ENCODE measurements around the gene ZSWIM4.

Gene ZSWIM4

GRCh38 chr19:13869281-13869680, 74.0 kb downstream of the ZSWIM4 start:
- no peak overlapping the region for H3K4me3 ChIP-seq (ENCODE audit: low read length)
- DNase-seq (ENCODE audit: low read depth), result no peak
- no peak for TF ChIP-seq CTCF (IDR thresholded peaks at IDR 0.05; ENCODE audit: insufficient read depth, low read depth, low read length, missing control alignments)

- no peak overlapping the region for H3K4me3 ChIP-seq (ENCODE audit: low read length)
- TF ChIP-seq CTCF (IDR thresholded peaks at IDR 0.05; ENCODE audit: insufficient read depth, low read depth, low read length, missing control alignments), result no peak
- DNase-seq (ENCODE audit: low read depth), result no peak
These were observed 75.6 kb downstream of the ZSWIM4 start for GRCh38 chr19:13870873-13871272.

GRCh38 chr19:13872339-13872694, 77.1 kb downstream of the ZSWIM4 start:
- no peak for TF ChIP-seq CTCF (IDR thresholded peaks at IDR 0.05; ENCODE audit: insufficient read depth, low read depth, low read length, missing control alignments)
- no peak for DNase-seq (ENCODE audit: low read depth)
- no peak overlapping the region for H3K4me3 ChIP-seq (ENCODE audit: low read length)

- TF ChIP-seq CTCF (IDR thresholded peaks at IDR 0.05; ENCODE audit: insufficient read depth, low read depth, low read length, missing control alignments), result peak; percentile 20
- no peak for DNase-seq (ENCODE audit: low read depth)
- peak overlapping the region; percentile 20 for H3K4me3 ChIP-seq (ENCODE audit: low read length)
These were observed 77.6 kb downstream of the ZSWIM4 start for GRCh38 chr19:13872695-13873389.

DNA sequence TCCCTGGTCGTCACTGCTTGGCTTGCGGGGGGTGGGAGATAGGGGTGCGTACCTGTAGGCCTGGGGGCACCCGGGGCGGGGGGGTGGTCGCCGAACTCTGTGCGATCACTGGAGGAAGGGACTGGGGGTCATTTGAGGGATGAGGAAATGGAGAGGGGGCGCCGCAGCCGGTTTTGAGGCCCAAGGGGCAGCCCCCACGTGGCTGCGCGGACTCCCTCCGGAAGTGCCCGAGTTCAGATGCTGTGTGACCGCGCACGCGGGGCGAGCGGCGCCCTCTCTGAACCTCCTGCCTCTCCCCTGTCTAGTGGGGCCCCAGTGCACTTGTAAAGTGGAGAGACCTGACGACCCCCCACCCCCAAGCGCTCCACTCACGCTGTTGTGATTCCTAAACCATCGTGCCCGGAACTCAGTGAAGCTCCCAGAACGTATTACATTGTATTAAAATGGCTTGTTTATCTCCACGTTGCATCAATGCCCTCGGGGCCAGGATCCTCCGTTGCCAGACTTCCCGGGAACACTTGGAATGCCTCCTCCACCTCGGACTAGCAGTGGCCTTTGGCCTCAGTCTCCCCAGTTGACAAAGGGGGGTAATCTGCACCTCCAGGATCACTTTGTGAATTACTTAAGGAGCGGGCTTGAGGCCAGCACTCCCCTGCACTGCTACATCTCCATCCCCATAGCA, 78.7 kb downstream of the ZSWIM4 start:
- DNase-seq (ENCODE audit: low read depth), result no peak
- H3K4me3 ChIP-seq (ENCODE audit: low read length), result no peak overlapping the region
- TF ChIP-seq CTCF (IDR thresholded peaks at IDR 0.05; ENCODE audit: insufficient read depth, low read depth, low read length, missing control alignments), result no peak

- H3K4me3 ChIP-seq (ENCODE audit: low read length), result no peak overlapping the region
- no peak for DNase-seq (ENCODE audit: low read depth)
- no peak for TF ChIP-seq CTCF (IDR thresholded peaks at IDR 0.05; ENCODE audit: insufficient read depth, low read depth, low read length, missing control alignments)
These were observed 80.6 kb downstream of the ZSWIM4 start for GRCh38 chr19:13875824-13876223.

DNA sequence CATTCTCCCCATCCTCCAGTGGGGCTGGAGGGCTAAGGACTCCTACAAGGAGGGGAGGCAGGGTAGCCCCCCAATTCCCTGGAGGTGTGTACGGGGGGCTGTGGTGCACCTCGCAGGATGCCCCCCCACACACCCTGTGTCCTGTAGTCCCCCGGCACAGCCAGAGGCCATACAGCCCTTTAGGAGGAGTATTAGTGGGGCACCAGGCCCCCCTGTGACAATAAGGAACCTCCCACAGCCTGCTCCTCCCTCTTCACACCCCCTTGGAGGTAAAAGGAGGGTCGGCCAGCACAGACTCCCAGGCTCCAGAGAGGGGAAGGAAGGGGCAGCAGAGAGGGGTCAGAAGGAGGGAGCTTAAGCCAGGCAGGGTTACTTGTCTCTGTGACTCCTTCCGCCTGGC, 81.6 kb downstream of the ZSWIM4 start, which contains the start of gene NANOS3:
Gene NANOS3, plus strand, starts transcription at position 301 of the 400 bp plus-strand sequence. CDS start 115 bp downstream, outside the sequence.
- TF ChIP-seq CTCF (IDR thresholded peaks at IDR 0.05; ENCODE audit: insufficient read depth, low read depth, low read length, missing control alignments), result no peak
- DNase-seq (ENCODE audit: low read depth), result no peak
- H3K4me3 ChIP-seq (ENCODE audit: low read length), result no peak within 1 kb of the TSS

All from epithelial cell of esophagus (primary cell).